HepG2 (cell line): ENCODE measurements around the gene FITM2. TPM values are rescaled to one million over a fixed set of nuclear protein-coding genes. Genes with fewer than 3 reads are reported as not detected.

Experiments
- ATAC-seq: fragments of 200-7000 bp; cut with Tn5 transposase; 3 replicates; pipeline ENCODE4 v1.9.1; 2020; ENCODE audit warnings: mild to moderate bottlenecking, moderate library complexity
- BruUV-seq: library from RNA; stranded (reverse); fragments of 400-500 nt; replicated peaks from 2 replicates; lab custom pipeline; 2021; lab: Mats Ljungman, UMichigan
- CTCF ChIA-PET: fragments of 300-600 bp; formaldehyde crosslinking; extraction: SDS; loops from one replicate; lab custom pipeline; 2021; ENCODE audit warnings: low total read pairs, inconsistent platforms, low intra/inter-chr PET ratio; lab: Yijun Ruan, JAX
- POLR2A ChIA-PET: fragments of 350-600 bp; sonication (Branson Sonifier 250); formaldehyde crosslinking; loops from one replicate; lab custom pipeline; 2020; ENCODE audit warnings: antibody characterized with exemption, inconsistent platforms; lab: Yijun Ruan, JAX
- DNase-seq: peaks from one replicate; pipeline ENCODE4 v3.0.0-alpha.2; 2015; ENCODE audit warnings: low spot score
- FAIRE-seq: peaks from 3 replicates; lab custom pipeline; 2011; peaks lifted over from hg19 to GRCh38; lab: Jason Lieb, UNC
- H2AFZ ChIP-seq: one replicate; pipeline ENCODE4 v1.6.1; 2011; ENCODE audit warnings: low read length, inconsistent platforms
- H3K27ac ChIP-seq: fragments of 300-600 bp; 3 replicates; pipeline ENCODE4 v1.8.0; 2011; ENCODE audit warnings: mixed run types, mild to moderate bottlenecking, mixed read lengths, low read length, inconsistent platforms; ENCODE audit not compliant: insufficient read depth; ENCODE audit errors: extremely low read length
- H3K27me3 ChIP-seq, 2 experiments: fragments of 200-600 bp in 1 of 2; 2 replicates in 1 of 2; 3 replicates in 1 of 2; pipeline versions ENCODE4 v1.6.0 to v1.8.0; 2011; ENCODE audit warnings: low read length in 2 of 2, mild to moderate bottlenecking in 2 of 2, moderate library complexity in 2 of 2, inconsistent platforms in 1 of 2; ENCODE audit not compliant: insufficient read depth in 2 of 2, control insufficient read depth in 1 of 2
- H3K36me3 ChIP-seq, 2 experiments: fragments of 200-600 bp in 1 of 2; replicated peaks in 1 of 2; 2 replicates in 1 of 2; 3 replicates in 1 of 2; pipeline versions ENCODE4 v1.5.1 to v1.8.0; 2011; ENCODE audit warnings: low read length in 2 of 2, inconsistent platforms in 1 of 2; ENCODE audit not compliant: insufficient read depth in 2 of 2, control insufficient read depth in 1 of 2
- H3K4me1 ChIP-seq: 2 replicates; pipeline ENCODE4 v1.5.1; 2012; ENCODE audit warnings: low read length, inconsistent platforms; ENCODE audit not compliant: insufficient read depth
- H3K4me2 ChIP-seq: 2 replicates; pipeline ENCODE4 v1.6.0; 2011; ENCODE audit warnings: low read depth, low read length, inconsistent platforms
- H3K4me3 ChIP-seq, 3 experiments: fragments of 200-600 bp in 1 of 3; sonication (generic), shearing (Covaris generic) in 1 of 3; replicated peaks in 1 of 3; 2 replicates each; pipeline ENCODE4 v1.5.1; 2011 to 2016; ENCODE audit warnings: low read length in 3 of 3, inconsistent platforms in 2 of 3, low read depth in 2 of 3, mild to moderate bottlenecking in 2 of 3, control low read depth in 1 of 3, mixed read lengths in 1 of 3; ENCODE audit not compliant: insufficient read depth in 1 of 3
- H3K79me2 ChIP-seq: one replicate; pipeline ENCODE4 v1.6.1; 2011; ENCODE audit warnings: low read length, inconsistent platforms; ENCODE audit not compliant: insufficient read depth
- H3K9ac ChIP-seq: 2 replicates; pipeline ENCODE4 v1.6.0; 2011; ENCODE audit warnings: mild to moderate bottlenecking, low read depth, low read length, inconsistent platforms; ENCODE audit not compliant: insufficient read depth
- H3K9me3 ChIP-seq: 2 replicates; pipeline ENCODE4 v1.5.1; 2012; ENCODE audit warnings: mild to moderate bottlenecking, low read length
- H4K20me1 ChIP-seq: 2 replicates; pipeline ENCODE4 v1.6.0; 2011; ENCODE audit warnings: inconsistent platforms, mild to moderate bottlenecking, low read length, moderate library complexity; ENCODE audit not compliant: insufficient read depth
- AGO2 ChIP-seq: fragments of 200-400 bp; formaldehyde crosslinking; optimal IDR thresholded peaks from 2 replicates; pipeline ENCODE3; 2017; ENCODE audit warnings: mild to moderate bottlenecking, low read depth, low read length, moderate library complexity
- CREB1 ChIP-seq, 2 experiments: fragments of 450-650 bp in 1 of 2; IDR thresholded peaks; 2 replicates each; pipeline ENCODE4 v1.6.1; 2016 to 2017; ENCODE audit warnings: control low read depth in 1 of 2, mild to moderate bottlenecking in 1 of 2, missing compliant biosample characterization in 1 of 2, missing genetic modification characterization in 1 of 2
- NCOR1 ChIP-seq: fragments of 200-600 bp; sonication (generic); IDR thresholded peaks from 2 replicates; pipeline ENCODE4 v1.7.0; 2017; ENCODE audit warnings: antibody characterized with exemption, low read length, borderline replicate concordance
- WGBS: methylation state at CpG from one replicate; pipeline ENCODE4 v1.1.6; 2017; ENCODE audit warnings: low lambda C conversion rate; 5-methylcytosine and 5-hydroxymethylcytosine counted together
- in situ Hi-C: cut with HindIII; loops from 2 replicates; pipeline ENCODE4 v1.10.0; 2017; ENCODE audit warnings: low pct_unique_long_range_greater_than_20kb; ENCODE audit not compliant: extremely low pct_ligation_motif_present
- intact Hi-C: fragments of 100-400 bp; cut with micrococcal nuclease; formaldehyde crosslinking; loops from one replicate; pipeline ENCODE4 v1.10.0; 2022; ENCODE audit not compliant: unreplicated experiment
- polyA plus RNA-seq, 8 experiments: library from polyadenylated mRNA; depleted of rRNA in 3 of 8; stranded (reverse) in 7 of 8; unstranded in 1 of 8; fragments of >200 nt; fragmentation: Illumina TruSeq in 4 of 8; extraction: Trizol in 4 of 8; gene quantifications; 2 replicates each; pipeline versions ENCODE4 v1.2.1 to v1.2.3, GENCODE V29; 2011 to 2016; ENCODE audit warnings: low read depth in 4 of 8, missing spikeins in 1 of 8, mixed read lengths in 1 of 8; ENCODE audit not compliant: insufficient read depth in 1 of 8
- total RNA-seq, 5 experiments: library from RNA; depleted of rRNA; stranded (reverse); fragments of >200 nt; fragmentation: Illumina TruSeq; extraction: Trizol; gene quantifications; 2 replicates each; pipeline ENCODE4 v1.2.3, GENCODE V29; 2016; ENCODE audit warnings: low read depth in 1 of 5
- TF ChIP-seq, protein P1 (sequence below): sonication (generic); formaldehyde crosslinking; conservative IDR thresholded peaks from 2 replicates; pipeline ENCODE4 v1.4.0; 2020; ENCODE audit warnings: missing genetic modification reagents
- TF ChIP-seq, protein P2 (sequence below): fragments of 450-650 bp; IDR thresholded peaks from 2 replicates; pipeline ENCODE4 v1.6.1; 2016

FITM2 gene
- total and polyA plus RNA-seq, 2 of the 13 experiments (the other 11 are each of a cell fraction or from before 2014, with no cell fraction given), result 9.6 to 24.5 TPM

DNA sequence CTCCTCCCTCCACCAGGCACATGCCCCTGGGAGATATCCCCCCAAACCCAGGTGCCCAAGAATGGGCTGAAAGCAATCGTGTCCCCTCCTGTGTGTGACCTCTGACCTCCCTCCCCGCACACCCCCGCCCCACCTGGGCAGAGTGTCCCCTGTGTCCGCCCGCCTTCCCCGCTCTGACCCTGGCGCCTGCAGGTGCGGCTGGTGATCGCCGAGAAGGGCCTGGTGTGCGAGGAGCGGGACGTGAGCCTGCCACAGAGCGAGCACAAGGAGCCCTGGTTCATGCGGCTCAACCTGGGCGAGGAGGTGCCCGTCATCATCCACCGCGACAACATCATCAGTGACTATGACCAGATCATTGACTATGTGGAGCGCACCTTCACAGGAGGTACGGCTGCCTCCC, 54.0 kb downstream of the FITM2 start:
- ChIA-PET POLR2A (no interaction called here), CTCF (no interaction called here)
- Histone ChIP-seq H3K9me3 (no peaks in the 10 kb centered on the region), H3K4me2 (no peak overlapping the region), H3K4me1 (peaks cover 15% of the 10 kb centered on the region), H2AFZ (no peak overlapping the region), H3K27ac (no peak overlapping the region), H3K36me3 (no peaks in the 10 kb centered on the region), H3K9ac (no peak overlapping the region), H3K4me3 (no peak overlapping the region), H4K20me1 (no peaks in the 10 kb centered on the region), H3K27me3 (no peaks in the 10 kb centered on the region), H3K79me2 (no peaks in the 10 kb centered on the region)
- ATAC-seq (no peak), FAIRE-seq (no peak), DNase-seq (no peak)
- intact Hi-C loops, result no loop called here
- BruUV-seq, result no TSS peak
- in situ Hi-C loops, result no loop called here
- WGBS, result 62% methylated on average over 21 of the region's 21 CpGs
- TF ChIP-seq, protein P1, sequence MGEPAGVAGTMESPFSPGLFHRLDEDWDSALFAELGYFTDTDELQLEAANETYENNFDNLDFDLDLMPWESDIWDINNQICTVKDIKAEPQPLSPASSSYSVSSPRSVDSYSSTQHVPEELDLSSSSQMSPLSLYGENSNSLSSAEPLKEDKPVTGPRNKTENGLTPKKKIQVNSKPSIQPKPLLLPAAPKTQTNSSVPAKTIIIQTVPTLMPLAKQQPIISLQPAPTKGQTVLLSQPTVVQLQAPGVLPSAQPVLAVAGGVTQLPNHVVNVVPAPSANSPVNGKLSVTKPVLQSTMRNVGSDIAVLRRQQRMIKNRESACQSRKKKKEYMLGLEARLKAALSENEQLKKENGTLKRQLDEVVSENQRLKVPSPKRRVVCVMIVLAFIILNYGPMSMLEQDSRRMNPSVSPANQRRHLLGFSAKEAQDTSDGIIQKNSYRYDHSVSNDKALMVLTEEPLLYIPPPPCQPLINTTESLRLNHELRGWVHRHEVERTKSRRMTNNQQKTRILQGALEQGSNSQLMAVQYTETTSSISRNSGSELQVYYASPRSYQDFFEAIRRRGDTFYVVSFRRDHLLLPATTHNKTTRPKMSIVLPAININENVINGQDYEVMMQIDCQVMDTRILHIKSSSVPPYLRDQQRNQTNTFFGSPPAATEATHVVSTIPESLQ (CRISPR knock-in tag), result no peak
- TF ChIP-seq CREB1 (IDR thresholded peaks at IDR 0.05) (0 out of 2 replicates have a peak, but pooled peaks have one; percentile 5), CREB1 (CRISPR knock-in tag; IDR thresholded peaks at IDR 0.05) (no peak), AGO2 (no peak), NCOR1 (no peak)
- TF ChIP-seq, protein P2, sequence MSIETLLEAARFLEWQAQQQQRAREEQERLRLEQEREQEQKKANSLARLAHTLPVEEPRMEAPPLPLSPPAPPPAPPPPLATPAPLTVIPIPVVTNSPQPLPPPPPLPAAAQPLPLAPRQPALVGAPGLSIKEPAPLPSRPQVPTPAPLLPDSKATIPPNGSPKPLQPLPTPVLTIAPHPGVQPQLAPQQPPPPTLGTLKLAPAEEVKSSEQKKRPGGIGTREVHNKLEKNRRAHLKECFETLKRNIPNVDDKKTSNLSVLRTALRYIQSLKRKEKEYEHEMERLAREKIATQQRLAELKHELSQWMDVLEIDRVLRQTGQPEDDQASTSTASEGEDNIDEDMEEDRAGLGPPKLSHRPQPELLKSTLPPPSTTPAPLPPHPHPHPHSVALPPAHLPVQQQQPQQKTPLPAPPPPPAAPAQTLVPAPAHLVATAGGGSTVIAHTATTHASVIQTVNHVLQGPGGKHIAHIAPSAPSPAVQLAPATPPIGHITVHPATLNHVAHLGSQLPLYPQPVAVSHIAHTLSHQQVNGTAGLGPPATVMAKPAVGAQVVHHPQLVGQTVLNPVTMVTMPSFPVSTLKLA, result peak; percentile 19; the same call in 1 of the 2 replicates
